ENCODE data around the gene ARHGAP15.

DNA sequence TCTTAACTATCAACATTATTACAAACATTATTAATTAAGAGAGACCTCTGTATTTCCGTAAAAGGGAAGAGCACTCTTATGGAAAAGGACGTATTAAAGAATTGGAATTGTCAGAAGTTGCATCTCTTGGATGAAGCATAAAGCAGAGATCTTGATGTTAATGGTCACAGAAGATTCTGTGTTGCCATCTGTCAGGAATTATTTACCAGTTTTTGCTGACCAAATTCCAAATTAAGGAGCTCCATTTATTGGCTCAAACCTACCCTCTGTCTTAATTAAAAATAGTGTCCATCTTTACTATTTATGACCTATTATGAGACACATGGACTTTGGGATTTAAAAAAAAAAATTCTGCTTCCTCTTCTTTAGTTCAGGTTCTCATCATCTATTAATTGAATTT lies 232.1 kb downstream of the ARHGAP15 start:
- TF ChIP-seq, protein P1, sequence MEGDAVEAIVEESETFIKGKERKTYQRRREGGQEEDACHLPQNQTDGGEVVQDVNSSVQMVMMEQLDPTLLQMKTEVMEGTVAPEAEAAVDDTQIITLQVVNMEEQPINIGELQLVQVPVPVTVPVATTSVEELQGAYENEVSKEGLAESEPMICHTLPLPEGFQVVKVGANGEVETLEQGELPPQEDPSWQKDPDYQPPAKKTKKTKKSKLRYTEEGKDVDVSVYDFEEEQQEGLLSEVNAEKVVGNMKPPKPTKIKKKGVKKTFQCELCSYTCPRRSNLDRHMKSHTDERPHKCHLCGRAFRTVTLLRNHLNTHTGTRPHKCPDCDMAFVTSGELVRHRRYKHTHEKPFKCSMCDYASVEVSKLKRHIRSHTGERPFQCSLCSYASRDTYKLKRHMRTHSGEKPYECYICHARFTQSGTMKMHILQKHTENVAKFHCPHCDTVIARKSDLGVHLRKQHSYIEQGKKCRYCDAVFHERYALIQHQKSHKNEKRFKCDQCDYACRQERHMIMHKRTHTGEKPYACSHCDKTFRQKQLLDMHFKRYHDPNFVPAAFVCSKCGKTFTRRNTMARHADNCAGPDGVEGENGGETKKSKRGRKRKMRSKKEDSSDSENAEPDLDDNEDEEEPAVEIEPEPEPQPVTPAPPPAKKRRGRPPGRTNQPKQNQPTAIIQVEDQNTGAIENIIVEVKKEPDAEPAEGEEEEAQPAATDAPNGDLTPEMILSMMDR (IDR thresholded peaks at IDR 0.05; ENCODE audit: low read depth, low read length, poor library complexity, severe bottlenecking), result no peak
- TF ChIP-seq EZH2phosphoT487 (IDR thresholded peaks at IDR 0.05; ENCODE audit: borderline replicate concordance, low read length), result no peak
